ENCODE data around the gene RIBC2. TPM values are rescaled to one million over a fixed set of nuclear protein-coding genes. Genes with fewer than 3 reads are reported as not detected.
A peak's percentile ranks its signal among the peaks of the same experiment; 100 is the strongest.

Gene RIBC2
- polyA plus RNA-seq, 1 of the 3 experiments (the other 2 are of a cell fraction): not detected

DNA sequence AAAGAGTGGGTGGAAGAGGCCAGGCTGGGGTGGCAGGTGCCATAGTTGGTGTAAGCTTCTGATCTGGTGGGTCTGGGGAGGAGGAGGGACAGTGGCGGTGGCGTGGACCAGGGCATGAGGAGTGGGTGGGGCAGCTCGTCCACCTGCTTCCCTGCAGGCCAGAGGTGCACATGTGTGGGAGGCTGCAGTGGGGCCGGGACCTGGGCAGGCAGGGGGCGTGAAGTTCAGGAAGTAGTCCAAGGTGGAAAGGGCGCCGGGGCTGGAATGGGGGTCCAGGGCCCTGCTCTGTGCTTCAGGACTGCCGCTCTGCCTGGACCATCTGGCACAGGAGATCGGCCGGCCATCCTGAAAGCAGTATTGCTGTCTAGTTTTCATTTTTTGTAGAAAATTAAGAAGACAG, 15.9 kb downstream of the RIBC2 start (continued):
- TF ChIP-seq, protein P1, sequence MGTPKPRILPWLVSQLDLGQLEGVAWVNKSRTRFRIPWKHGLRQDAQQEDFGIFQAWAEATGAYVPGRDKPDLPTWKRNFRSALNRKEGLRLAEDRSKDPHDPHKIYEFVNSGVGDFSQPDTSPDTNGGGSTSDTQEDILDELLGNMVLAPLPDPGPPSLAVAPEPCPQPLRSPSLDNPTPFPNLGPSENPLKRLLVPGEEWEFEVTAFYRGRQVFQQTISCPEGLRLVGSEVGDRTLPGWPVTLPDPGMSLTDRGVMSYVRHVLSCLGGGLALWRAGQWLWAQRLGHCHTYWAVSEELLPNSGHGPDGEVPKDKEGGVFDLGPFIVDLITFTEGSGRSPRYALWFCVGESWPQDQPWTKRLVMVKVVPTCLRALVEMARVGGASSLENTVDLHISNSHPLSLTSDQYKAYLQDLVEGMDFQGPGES (IDR thresholded peaks at IDR 0.05; ENCODE audit: low read depth, low read length): no peak

DNA sequence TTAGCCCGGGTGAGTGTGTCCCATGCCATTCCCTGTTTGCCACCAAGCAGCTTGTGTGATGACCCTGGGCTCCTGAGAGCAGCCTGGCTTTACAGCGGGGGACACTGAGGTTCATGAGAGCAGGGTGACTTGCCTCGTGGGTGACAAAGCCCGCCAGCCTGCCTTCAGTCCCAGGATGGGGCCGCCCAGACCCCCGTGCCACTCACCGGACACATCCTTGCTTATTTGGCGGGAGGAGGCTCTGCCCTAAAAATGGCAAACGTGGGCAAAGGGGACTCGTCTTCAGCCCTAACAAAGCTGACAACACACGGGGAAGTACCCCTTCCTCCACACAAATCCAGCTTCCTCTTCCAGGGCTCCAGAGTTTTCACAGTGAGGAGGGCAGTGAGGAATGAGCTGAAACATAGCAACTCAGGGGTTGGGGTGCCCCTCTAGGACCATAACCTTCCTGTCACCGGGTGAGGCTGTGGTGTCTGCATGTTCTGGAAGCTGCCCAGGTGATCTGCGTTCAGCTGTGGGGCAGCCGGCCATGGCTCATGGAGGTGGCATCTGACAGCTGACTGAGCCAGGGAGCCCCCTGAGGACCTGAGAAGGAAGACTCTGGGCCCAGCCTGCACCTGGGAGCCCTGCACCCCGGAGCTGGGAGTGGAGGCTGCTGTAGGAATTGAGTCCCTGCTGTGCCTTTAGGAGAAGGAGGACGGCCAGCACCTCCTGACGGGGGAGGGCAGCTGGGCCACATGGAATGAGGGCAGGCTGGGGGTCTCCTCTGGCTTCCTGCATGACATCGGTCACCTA, 16.7 kb downstream of the RIBC2 start:
- H3K4me3 ChIP-seq (ENCODE audit: low read depth in 2 of 2, low read length in 1 of 2): no peak overlapping the region
- DNase-seq: peak; percentile 19
- no peaks in the 10 kb centered on the region for H3K9me2 ChIP-seq
- no peaks in the 10 kb centered on the region for H3F3A ChIP-seq (replicated peaks; ENCODE audit: insufficient read depth)
- 73% methylated on average over 15 of the region's 18 CpGs for WGBS (ENCODE audit: low lambda C conversion rate)
- H3K27me3 ChIP-seq (ENCODE audit: insufficient read depth): 0 out of 2 replicates have a peak, but pooled peaks cover 5% of the 10 kb centered on the region
- H4K20me1 ChIP-seq (ENCODE audit: insufficient read depth): no peaks in the 10 kb centered on the region
- no peak overlapping the region for H3K4me2 ChIP-seq
- peaks cover 0 to 1% of the 10 kb centered on the region in 2 experiments; a peak in 1 of 4 replicates for H3K4me1 ChIP-seq (ENCODE audit: control insufficient read depth in 1 of 2, insufficient read depth in 2 of 2, low read depth in 1 of 2, low read length in 1 of 2)
- no peaks in the 10 kb centered on the region for H3K79me2 ChIP-seq (ENCODE audit: insufficient read depth)
- H3K36me3 ChIP-seq (replicated peaks in 1 of 2; ENCODE audit: control insufficient read depth in 1 of 2, insufficient read depth in 2 of 2, low read length in 1 of 2): no peaks in the 10 kb centered on the region
- H3K9ac ChIP-seq: no peak overlapping the region
- ChIA-PET POLR2A (no interaction called here), CTCF (interaction anchor here (1.1 to 1.3 kb wide), 2 partner anchors 11 to 124 kb away, joined by 4 read pairs; no protein-coding TSS in a partner anchor)
- no peak overlapping the region for H3K27ac ChIP-seq (ENCODE audit: low read depth in 2 of 2, low read length in 1 of 2)
- no peak overlapping the region for H2AFZ ChIP-seq (ENCODE audit: low read depth)
- H3K9me3 ChIP-seq: no peaks in the 10 kb centered on the region
- TF ChIP-seq RCOR1 (IDR thresholded peaks at IDR 0.05; ENCODE audit: low read length): no peak
- TF ChIP-seq, protein P2, sequence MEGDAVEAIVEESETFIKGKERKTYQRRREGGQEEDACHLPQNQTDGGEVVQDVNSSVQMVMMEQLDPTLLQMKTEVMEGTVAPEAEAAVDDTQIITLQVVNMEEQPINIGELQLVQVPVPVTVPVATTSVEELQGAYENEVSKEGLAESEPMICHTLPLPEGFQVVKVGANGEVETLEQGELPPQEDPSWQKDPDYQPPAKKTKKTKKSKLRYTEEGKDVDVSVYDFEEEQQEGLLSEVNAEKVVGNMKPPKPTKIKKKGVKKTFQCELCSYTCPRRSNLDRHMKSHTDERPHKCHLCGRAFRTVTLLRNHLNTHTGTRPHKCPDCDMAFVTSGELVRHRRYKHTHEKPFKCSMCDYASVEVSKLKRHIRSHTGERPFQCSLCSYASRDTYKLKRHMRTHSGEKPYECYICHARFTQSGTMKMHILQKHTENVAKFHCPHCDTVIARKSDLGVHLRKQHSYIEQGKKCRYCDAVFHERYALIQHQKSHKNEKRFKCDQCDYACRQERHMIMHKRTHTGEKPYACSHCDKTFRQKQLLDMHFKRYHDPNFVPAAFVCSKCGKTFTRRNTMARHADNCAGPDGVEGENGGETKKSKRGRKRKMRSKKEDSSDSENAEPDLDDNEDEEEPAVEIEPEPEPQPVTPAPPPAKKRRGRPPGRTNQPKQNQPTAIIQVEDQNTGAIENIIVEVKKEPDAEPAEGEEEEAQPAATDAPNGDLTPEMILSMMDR (IDR thresholded peaks at IDR 0.05): no peak
- TF ChIP-seq, protein P3, sequence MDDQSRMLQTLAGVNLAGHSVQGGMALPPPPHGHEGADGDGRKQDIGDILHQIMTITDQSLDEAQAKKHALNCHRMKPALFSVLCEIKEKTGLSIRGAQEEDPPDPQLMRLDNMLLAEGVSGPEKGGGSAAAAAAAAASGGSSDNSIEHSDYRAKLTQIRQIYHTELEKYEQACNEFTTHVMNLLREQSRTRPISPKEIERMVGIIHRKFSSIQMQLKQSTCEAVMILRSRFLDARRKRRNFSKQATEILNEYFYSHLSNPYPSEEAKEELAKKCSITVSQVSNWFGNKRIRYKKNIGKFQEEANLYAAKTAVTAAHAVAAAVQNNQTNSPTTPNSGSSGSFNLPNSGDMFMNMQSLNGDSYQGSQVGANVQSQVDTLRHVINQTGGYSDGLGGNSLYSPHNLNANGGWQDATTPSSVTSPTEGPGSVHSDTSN (IDR thresholded peaks at IDR 0.05): no peak
- TF ChIP-seq NFIC (IDR thresholded peaks at IDR 0.05; ENCODE audit: borderline replicate concordance): no peak
- TF ChIP-seq SIN3A (IDR thresholded peaks at IDR 0.05; ENCODE audit: borderline replicate concordance, low read depth, low read length): no peak
- TF ChIP-seq CHD2 (IDR thresholded peaks at IDR 0.05; ENCODE audit: low read length, partially characterized antibody): no peak
- TF ChIP-seq GATA2 (CRISPR knock-in tag; IDR thresholded peaks at IDR 0.05): no peak
- TF ChIP-seq EP300 (IDR thresholded peaks at IDR 0.05; ENCODE audit: borderline replicate concordance in 1 of 2, low read depth in 1 of 2, low read length in 1 of 2): no peak
- TF ChIP-seq, protein P4, sequence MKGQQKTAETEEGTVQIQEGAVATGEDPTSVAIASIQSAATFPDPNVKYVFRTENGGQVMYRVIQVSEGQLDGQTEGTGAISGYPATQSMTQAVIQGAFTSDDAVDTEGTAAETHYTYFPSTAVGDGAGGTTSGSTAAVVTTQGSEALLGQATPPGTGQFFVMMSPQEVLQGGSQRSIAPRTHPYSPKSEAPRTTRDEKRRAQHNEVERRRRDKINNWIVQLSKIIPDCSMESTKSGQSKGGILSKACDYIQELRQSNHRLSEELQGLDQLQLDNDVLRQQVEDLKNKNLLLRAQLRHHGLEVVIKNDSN (IDR thresholded peaks at IDR 0.05; ENCODE audit: borderline replicate concordance, low read depth): no peak
- no peak for TF ChIP-seq POLR2AphosphoS5 (IDR thresholded peaks at IDR 0.05; ENCODE audit: low read depth, low read length)
- no peak for TF ChIP-seq TEAD4 (IDR thresholded peaks at IDR 0.05; ENCODE audit: borderline replicate concordance, insufficient read depth)
- TF ChIP-seq, protein P5, sequence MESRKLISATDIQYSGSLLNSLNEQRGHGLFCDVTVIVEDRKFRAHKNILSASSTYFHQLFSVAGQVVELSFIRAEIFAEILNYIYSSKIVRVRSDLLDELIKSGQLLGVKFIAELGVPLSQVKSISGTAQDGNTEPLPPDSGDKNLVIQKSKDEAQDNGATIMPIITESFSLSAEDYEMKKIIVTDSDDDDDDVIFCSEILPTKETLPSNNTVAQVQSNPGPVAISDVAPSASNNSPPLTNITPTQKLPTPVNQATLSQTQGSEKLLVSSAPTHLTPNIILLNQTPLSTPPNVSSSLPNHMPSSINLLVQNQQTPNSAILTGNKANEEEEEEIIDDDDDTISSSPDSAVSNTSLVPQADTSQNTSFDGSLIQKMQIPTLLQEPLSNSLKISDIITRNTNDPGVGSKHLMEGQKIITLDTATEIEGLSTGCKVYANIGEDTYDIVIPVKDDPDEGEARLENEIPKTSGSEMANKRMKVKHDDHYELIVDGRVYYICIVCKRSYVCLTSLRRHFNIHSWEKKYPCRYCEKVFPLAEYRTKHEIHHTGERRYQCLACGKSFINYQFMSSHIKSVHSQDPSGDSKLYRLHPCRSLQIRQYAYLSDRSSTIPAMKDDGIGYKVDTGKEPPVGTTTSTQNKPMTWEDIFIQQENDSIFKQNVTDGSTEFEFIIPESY (IDR thresholded peaks at IDR 0.05; ENCODE audit: borderline replicate concordance, low read depth): no peak
- no peak for TF ChIP-seq MEF2A (IDR thresholded peaks at IDR 0.05; ENCODE audit: borderline replicate concordance, low read depth)
- TF ChIP-seq, protein P6, sequence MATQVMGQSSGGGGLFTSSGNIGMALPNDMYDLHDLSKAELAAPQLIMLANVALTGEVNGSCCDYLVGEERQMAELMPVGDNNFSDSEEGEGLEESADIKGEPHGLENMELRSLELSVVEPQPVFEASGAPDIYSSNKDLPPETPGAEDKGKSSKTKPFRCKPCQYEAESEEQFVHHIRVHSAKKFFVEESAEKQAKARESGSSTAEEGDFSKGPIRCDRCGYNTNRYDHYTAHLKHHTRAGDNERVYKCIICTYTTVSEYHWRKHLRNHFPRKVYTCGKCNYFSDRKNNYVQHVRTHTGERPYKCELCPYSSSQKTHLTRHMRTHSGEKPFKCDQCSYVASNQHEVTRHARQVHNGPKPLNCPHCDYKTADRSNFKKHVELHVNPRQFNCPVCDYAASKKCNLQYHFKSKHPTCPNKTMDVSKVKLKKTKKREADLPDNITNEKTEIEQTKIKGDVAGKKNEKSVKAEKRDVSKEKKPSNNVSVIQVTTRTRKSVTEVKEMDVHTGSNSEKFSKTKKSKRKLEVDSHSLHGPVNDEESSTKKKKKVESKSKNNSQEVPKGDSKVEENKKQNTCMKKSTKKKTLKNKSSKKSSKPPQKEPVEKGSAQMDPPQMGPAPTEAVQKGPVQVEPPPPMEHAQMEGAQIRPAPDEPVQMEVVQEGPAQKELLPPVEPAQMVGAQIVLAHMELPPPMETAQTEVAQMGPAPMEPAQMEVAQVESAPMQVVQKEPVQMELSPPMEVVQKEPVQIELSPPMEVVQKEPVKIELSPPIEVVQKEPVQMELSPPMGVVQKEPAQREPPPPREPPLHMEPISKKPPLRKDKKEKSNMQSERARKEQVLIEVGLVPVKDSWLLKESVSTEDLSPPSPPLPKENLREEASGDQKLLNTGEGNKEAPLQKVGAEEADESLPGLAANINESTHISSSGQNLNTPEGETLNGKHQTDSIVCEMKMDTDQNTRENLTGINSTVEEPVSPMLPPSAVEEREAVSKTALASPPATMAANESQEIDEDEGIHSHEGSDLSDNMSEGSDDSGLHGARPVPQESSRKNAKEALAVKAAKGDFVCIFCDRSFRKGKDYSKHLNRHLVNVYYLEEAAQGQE (IDR thresholded peaks at IDR 0.05; ENCODE audit: low read depth, low read length): no peak
- TF ChIP-seq RFX5 (IDR thresholded peaks at IDR 0.05; ENCODE audit: low read length): no peak
- TF ChIP-seq JUND (IDR thresholded peaks at IDR 0.05): no peak
- TF ChIP-seq TAF1 (IDR thresholded peaks at IDR 0.05; ENCODE audit: borderline replicate concordance, low read depth, low read length): no peak
- TF ChIP-seq TCF12 (IDR thresholded peaks at IDR 0.05): no peak
- no peak for TF ChIP-seq SMC3 (IDR thresholded peaks at IDR 0.05; ENCODE audit: low read depth, low read length)

Measured in SK-N-SH (cell line).